DOHH2 (cell line): ENCODE data around the gene RHBDF2.

ENCODE experiments used
- H3F3A ChIP-seq: fragments of 200-600 bp; sonication (generic), shearing (Covaris generic); 2 replicates; pipeline ENCODE4 v1.6.0; 2016; ENCODE audit warnings: antibody characterized with exemption, mild to moderate bottlenecking; ENCODE audit not compliant: control insufficient read depth, insufficient read depth
- H3K27ac ChIP-seq: fragments of 200-600 bp; sonication (generic); 2 replicates; pipeline ENCODE4 v1.5.1; 2014; ENCODE audit warnings: low read depth, mild to moderate bottlenecking, low read length, moderate library complexity
- H3K27me3 ChIP-seq: fragments of 200-600 bp; sonication (generic); 2 replicates; pipeline ENCODE4 v1.6.1; 2014; ENCODE audit warnings: mild to moderate bottlenecking, low read length, mixed read lengths; ENCODE audit not compliant: control insufficient read depth
- H3K36me3 ChIP-seq: fragments of 200-600 bp; sonication (generic); 2 replicates; pipeline ENCODE4 v1.6.1; 2014; ENCODE audit warnings: mild to moderate bottlenecking, low read length, moderate library complexity, mixed read lengths; ENCODE audit not compliant: control insufficient read depth
- H3K4me1 ChIP-seq: fragments of 200-600 bp; sonication (generic); 2 replicates; pipeline ENCODE4 v1.6.1; 2014; ENCODE audit warnings: mild to moderate bottlenecking, low read length, mixed read lengths; ENCODE audit not compliant: control insufficient read depth
- H3K4me2 ChIP-seq: fragments of 200-600 bp; sonication (generic); 2 replicates; pipeline ENCODE4 v1.6.0; 2014; ENCODE audit warnings: mild to moderate bottlenecking, low read length, moderate library complexity
- H3K4me3 ChIP-seq: fragments of 200-600 bp; sonication (generic); 2 replicates; pipeline ENCODE4 v1.5.1; 2014; ENCODE audit warnings: mild to moderate bottlenecking, low read length, mixed read lengths
- H3K79me2 ChIP-seq: fragments of 200-600 bp; sonication (generic); 2 replicates; pipeline ENCODE4 v1.6.1; 2014; ENCODE audit warnings: mild to moderate bottlenecking, low read length, mixed read lengths; ENCODE audit not compliant: control insufficient read depth
- H3K9me2 ChIP-seq: fragments of 200-600 bp; sonication (generic); replicated peaks from 2 replicates; pipeline ENCODE4 v1.6.1; 2014; ENCODE audit warnings: mild to moderate bottlenecking, low read length, mixed read lengths; ENCODE audit not compliant: control insufficient read depth
- H3K9me3 ChIP-seq: fragments of 200-600 bp; sonication (generic); 2 replicates; pipeline ENCODE4 v1.6.1; 2014; ENCODE audit warnings: antibody characterized with exemption, low read length, mixed read lengths; ENCODE audit not compliant: control insufficient read depth, insufficient read depth
- H4K20me1 ChIP-seq: fragments of 200-600 bp; sonication (generic); 2 replicates; pipeline ENCODE4 v1.6.0; 2014; ENCODE audit warnings: low read depth, mild to moderate bottlenecking, antibody characterized with exemption, low read length, moderate library complexity; ENCODE audit not compliant: control insufficient read depth, insufficient read depth
- EZH2phosphoT487 ChIP-seq: fragments of 200-600 bp; sonication (generic); IDR thresholded peaks from 2 replicates; pipeline ENCODE4 v1.6.1; 2017; ENCODE audit warnings: borderline replicate concordance, mild to moderate bottlenecking, antibody characterized with exemption, low read length, moderate library complexity, mixed read lengths
- TF ChIP-seq, protein P1 (sequence below): fragments of 200-600 bp; sonication (generic); IDR thresholded peaks from one replicate; pipeline ENCODE4 v1.5.1; 2014; ENCODE audit warnings: antibody characterized with exemption, mild to moderate bottlenecking, low read depth, low read length; ENCODE audit not compliant: poor library complexity, severe bottlenecking

The RHBDF2 gene

DNA sequence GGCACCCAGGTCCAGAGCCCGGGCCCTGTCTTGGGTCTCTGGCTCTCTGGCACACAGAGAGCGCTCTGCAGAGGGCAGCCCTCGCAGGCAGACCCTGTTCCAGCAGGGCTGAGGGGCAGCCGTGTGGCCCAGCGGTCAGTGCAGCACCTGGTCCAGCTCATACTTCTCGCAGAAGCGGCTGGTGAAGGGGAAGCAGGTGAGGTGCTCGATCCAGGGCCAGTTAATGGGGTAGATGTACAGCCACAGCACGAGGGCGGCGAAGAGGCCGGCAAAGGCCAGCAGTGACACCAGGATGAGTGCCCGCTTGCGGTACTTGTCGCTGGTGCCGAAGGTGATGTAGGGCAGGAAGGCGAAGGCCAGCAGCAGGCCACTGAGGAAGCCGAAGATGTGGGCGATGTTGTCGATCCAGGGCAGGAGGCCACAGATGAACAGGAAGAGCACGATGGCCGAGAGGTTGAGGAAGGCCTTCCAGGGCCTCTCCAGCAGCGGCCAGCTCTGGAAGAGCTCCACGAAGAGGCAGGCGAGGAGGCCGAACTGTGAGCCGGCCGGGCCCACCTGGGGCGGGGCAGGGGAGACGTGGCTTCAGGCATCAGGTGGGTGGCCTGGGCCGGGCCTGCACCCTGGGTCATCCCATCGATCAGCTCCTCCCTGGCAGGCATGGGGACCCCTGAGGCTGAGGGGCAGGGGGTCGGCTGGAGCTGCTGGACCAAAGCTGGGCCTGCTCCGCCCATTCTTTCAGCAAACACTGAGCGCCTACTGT is 29.5 kb downstream of the RHBDF2 start:
- Histone ChIP-seq H3K9me3 (no peaks in the 10 kb centered on the region), H3K36me3 (peaks cover 44% of the 10 kb centered on the region), H3K4me1 (peaks cover 3% of the 10 kb centered on the region), H3K27me3 (no peaks in the 10 kb centered on the region), H3K4me3 (no peak overlapping the region), H3K79me2 (no peaks in the 10 kb centered on the region), H3F3A (no peaks in the 10 kb centered on the region), H3K4me2 (no peak overlapping the region), H4K20me1 (no peaks in the 10 kb centered on the region), H3K9me2 (no peaks in the 10 kb centered on the region), H3K27ac (no peak overlapping the region)
- TF ChIP-seq EZH2phosphoT487: no peak
- TF ChIP-seq, protein P1, sequence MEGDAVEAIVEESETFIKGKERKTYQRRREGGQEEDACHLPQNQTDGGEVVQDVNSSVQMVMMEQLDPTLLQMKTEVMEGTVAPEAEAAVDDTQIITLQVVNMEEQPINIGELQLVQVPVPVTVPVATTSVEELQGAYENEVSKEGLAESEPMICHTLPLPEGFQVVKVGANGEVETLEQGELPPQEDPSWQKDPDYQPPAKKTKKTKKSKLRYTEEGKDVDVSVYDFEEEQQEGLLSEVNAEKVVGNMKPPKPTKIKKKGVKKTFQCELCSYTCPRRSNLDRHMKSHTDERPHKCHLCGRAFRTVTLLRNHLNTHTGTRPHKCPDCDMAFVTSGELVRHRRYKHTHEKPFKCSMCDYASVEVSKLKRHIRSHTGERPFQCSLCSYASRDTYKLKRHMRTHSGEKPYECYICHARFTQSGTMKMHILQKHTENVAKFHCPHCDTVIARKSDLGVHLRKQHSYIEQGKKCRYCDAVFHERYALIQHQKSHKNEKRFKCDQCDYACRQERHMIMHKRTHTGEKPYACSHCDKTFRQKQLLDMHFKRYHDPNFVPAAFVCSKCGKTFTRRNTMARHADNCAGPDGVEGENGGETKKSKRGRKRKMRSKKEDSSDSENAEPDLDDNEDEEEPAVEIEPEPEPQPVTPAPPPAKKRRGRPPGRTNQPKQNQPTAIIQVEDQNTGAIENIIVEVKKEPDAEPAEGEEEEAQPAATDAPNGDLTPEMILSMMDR: no peak

DNA sequence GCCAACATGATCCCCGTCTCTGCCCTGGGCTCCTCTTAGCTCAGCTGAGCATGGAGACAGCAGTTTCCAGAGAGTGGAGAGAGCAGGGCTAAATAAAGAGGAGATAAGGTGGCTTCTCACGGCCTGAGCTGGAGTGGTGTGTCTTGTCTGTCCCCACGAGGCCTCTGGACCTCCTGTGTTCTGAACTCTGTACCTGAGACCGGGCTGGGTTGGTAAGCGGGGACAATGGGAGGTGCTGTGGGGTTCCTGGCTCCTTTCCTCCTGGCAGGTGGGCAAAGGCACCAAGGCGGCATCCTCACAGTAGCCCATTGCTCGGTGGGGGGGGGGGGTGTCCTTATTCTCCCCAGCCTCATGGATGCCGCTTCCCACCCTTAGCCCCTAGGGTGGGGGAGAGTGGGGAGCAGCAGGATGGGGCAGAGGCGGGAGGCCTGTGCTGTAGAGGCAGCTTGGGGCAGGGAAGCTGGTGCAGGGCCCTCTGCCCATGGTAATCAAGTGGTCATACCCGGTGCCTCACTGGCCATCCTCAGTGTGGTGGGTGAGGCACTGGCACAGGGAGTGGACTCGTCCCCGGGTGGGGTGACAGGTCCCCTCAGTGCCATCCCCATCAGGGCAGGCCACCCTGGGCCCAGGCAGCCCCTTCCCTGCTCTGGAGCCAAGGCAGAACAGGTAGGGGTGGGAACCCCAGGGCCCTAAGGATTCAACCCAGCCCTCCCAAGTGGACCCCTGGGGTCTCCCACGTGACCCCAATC is 31.1 kb downstream of the RHBDF2 start:
- Histone ChIP-seq H4K20me1 (no peaks in the 10 kb centered on the region), H3K36me3 (peaks cover 44% of the 10 kb centered on the region), H3K9me2 (no peaks in the 10 kb centered on the region), H3K9me3 (no peaks in the 10 kb centered on the region), H3K4me1 (peaks cover 16% of the 10 kb centered on the region), H3K27ac (no peak overlapping the region), H3K79me2 (no peaks in the 10 kb centered on the region), H3K4me3 (no peak overlapping the region), H3K27me3 (no peaks in the 10 kb centered on the region), H3K4me2 (no peak overlapping the region), H3F3A (no peaks in the 10 kb centered on the region)
- TF ChIP-seq, protein P1: no peak
- TF ChIP-seq EZH2phosphoT487: no peak

DNA sequence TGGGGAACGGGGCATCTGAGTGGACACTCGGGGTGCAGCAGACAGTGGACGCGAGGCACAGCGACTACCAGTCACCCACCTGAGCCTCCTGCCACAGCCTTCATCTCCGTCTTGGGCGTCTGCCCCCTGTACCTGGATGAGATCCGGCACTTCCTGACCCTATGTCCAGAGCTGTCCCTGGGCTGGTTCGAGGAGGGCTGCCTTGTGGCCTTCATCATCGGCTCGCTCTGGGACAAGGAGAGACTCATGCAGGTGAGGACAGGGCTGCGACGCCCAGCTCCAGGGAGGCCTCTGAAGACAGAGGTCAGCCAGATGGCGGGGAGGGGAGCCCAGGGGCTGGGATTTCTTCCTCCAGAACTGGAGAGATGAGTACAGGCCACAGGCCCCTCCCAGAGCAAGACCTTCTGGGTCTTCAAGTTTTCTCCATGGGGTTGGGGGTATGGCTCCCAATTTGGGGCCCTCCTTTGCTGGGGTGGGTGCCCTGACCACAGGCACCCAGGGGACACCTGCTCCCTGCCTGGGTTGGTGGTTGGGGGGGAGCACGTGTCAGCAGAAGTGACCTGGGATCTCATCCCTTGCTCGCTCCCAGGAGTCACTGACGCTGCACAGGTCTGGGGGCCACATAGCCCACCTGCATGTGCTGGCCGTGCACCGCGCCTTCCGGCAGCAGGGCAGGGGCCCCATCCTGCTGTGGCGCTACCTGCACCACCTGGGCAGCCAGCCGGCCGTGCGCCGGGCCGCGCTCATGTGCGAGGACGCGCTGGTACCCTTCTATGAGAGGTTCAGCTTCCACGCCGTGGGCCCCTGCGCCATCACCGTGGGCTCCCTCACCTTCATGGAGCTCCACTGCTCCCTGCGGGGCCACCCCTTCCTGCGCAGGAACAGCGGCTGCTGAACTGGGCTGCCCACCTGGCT is 31.9 kb downstream of the RHBDF2 start:
- H3K27ac ChIP-seq: no peak overlapping the region
- no peaks in the 10 kb centered on the region for H3K9me3 ChIP-seq
- H3K36me3 ChIP-seq: peaks cover 38% of the 10 kb centered on the region
- peaks cover 16% of the 10 kb centered on the region for H3K4me1 ChIP-seq
- no peaks in the 10 kb centered on the region for H4K20me1 ChIP-seq
- no peaks in the 10 kb centered on the region for H3K27me3 ChIP-seq
- H3K4me2 ChIP-seq: no peak overlapping the region
- no peaks in the 10 kb centered on the region for H3K79me2 ChIP-seq
- TF ChIP-seq EZH2phosphoT487: no peak
- TF ChIP-seq, protein P1: no peak
- H3K9me2 ChIP-seq: no peaks in the 10 kb centered on the region
- H3F3A ChIP-seq: no peaks in the 10 kb centered on the region
- H3K4me3 ChIP-seq: no peak overlapping the region
